Testis (tissue), 3 donors: Measurements from ENCODE around the gene RGS18. TPM values are rescaled to one million over a fixed set of nuclear protein-coding genes. Genes with fewer than 3 reads are reported as not detected.
"Not testable (repeated sequence)": the region's sequence is repeated elsewhere in the genome, so short reads cannot be mapped to it uniquely, and the experiment has no call there.

ENCODE experiments used
- DNase-seq: peaks from one replicate; pipeline ENCODE4 v3.0.0-alpha.2; 2019
- H3K27ac ChIP-seq, 2 donors: fragments of 200-600 bp; sonication (generic); one replicate each; pipeline ENCODE4 v1.5.1; 2019
- H3K27me3 ChIP-seq: fragments of 200-600 bp; sonication (generic); one replicate; pipeline ENCODE4 v1.5.1; 2019
- H3K36me3 ChIP-seq: fragments of 200-600 bp; sonication (generic); one replicate; pipeline ENCODE4 v1.5.1; 2017; ENCODE audit warnings: low read depth; ENCODE audit errors: missing control alignments
- H3K4me1 ChIP-seq: fragments of 200-600 bp; sonication (generic); one replicate; pipeline ENCODE4 v1.5.1; 2019
- H3K4me3 ChIP-seq, 2 donors: fragments of 200-600 bp; sonication (generic); one replicate each; pipeline ENCODE4 v1.5.1; 2017 to 2019
- H3K9me3 ChIP-seq: fragments of 200-600 bp; sonication (generic); one replicate; pipeline ENCODE4 v1.5.1; 2017
- POLR2A ChIP-seq: fragments of 450-650 bp; IDR thresholded peaks from one replicate; pipeline ENCODE4 v1.6.1; 2017; ENCODE audit warnings: antibody characterized with exemption, mild to moderate bottlenecking, moderate library complexity
- WGBS, 2 donors: methylation state at CpG; one replicate each; pipeline ENCODE4 v1.1.5; 2018; 5-methylcytosine and 5-hydroxymethylcytosine counted together
- intact Hi-C: fragments of 100-400 bp; cut with DNase I; formaldehyde crosslinking; loops from one replicate; pipeline ENCODE4 v1.15.1; 2023; ENCODE audit warnings: low total_unique reads
- polyA plus RNA-seq: library from polyadenylated mRNA; stranded (reverse); fragments of 350-450 nt; fragmentation: Illumina TruSeq; extraction: RNeasy Lipid Tissue Mini Kit (QIAGEN cat#74804); gene quantifications from one replicate; pipeline ENCODE4 v1.2.3, GENCODE V29; 2014; ENCODE audit warnings: low read depth, low replicate concordance; ENCODE audit not compliant: insufficient read depth
- total RNA-seq, 2 donors: library from RNA; depleted of rRNA; stranded (reverse); fragments of >200 nt; gene quantifications; one replicate each; pipeline ENCODE4 v1.2.3, GENCODE V29; 2016
- TF ChIP-seq, protein P1 (sequence below), 3 experiments: fragments of 450-650 bp in 2 of 3; fragments of 200-600 bp in 1 of 3; sonication (generic) in 1 of 3; IDR thresholded peaks; one replicate each; pipeline ENCODE4 v1.5.1; 2016 to 2019; ENCODE audit warnings: antibody characterized with exemption in 3 of 3, mild to moderate bottlenecking in 2 of 3, moderate library complexity in 1 of 3

RGS18 gene
- total and polyA plus RNA-seq, 3 donors from 2014 or later, result 0.75 to 1.7 (median 0.79) TPM

GRCh38 chr1:192122668-192123067, 35.6 kb upstream of the RGS18 start:
- Histone ChIP-seq H3K4me1 (no peaks in the 10 kb centered on the region), H3K36me3 (no peaks in the 10 kb centered on the region), H3K27me3 (no peaks in the 10 kb centered on the region), H3K4me3 (no peak overlapping the region), H3K27ac (no peak overlapping the region), H3K9me3 (no peaks in the 10 kb centered on the region)
- TF ChIP-seq, protein P1, sequence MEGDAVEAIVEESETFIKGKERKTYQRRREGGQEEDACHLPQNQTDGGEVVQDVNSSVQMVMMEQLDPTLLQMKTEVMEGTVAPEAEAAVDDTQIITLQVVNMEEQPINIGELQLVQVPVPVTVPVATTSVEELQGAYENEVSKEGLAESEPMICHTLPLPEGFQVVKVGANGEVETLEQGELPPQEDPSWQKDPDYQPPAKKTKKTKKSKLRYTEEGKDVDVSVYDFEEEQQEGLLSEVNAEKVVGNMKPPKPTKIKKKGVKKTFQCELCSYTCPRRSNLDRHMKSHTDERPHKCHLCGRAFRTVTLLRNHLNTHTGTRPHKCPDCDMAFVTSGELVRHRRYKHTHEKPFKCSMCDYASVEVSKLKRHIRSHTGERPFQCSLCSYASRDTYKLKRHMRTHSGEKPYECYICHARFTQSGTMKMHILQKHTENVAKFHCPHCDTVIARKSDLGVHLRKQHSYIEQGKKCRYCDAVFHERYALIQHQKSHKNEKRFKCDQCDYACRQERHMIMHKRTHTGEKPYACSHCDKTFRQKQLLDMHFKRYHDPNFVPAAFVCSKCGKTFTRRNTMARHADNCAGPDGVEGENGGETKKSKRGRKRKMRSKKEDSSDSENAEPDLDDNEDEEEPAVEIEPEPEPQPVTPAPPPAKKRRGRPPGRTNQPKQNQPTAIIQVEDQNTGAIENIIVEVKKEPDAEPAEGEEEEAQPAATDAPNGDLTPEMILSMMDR (IDR thresholded peaks at IDR 0.05), result no peak
- TF ChIP-seq POLR2A, result no peak
- no peak for DNase-seq
- intact Hi-C loops, result no loop called here

DNA sequence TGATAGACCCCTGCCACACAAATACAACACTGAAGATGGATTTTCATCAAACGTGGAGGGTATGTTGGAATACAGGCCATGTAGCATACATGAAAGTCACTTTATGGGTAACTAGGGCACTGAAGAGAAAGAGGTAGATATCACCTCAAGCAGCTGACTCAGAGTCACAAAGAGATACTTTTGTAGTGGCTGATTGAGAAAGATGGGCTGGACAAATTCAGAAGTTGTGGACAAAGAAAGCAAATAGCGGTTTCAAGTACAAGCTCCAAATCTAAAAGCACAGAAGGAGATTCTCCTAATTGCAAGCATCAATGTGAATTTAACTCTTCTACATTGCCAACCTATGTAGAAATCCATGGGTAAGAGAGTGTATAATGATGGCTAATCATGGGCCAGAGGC, 35.0 kb upstream of the RGS18 start:
- no peak for DNase-seq
- no peak overlapping the region for H3K4me3 ChIP-seq
- TF ChIP-seq POLR2A, result no peak
- TF ChIP-seq, protein P1 (IDR thresholded peaks at IDR 0.05), result no peak
- 81 to 87% methylated on average over 2 of the region's 2 CpGs for WGBS, 2 donors
- no peaks in the 10 kb centered on the region for H3K9me3 ChIP-seq
- H3K4me1 ChIP-seq, result no peaks in the 10 kb centered on the region
- H3K36me3 ChIP-seq, result no peaks in the 10 kb centered on the region
- intact Hi-C loops, result no loop called here
- no peaks in the 10 kb centered on the region for H3K27me3 ChIP-seq
- no peak overlapping the region for H3K27ac ChIP-seq

- H3K27ac ChIP-seq, result no peak overlapping the region
- H3K4me1 ChIP-seq, result no peaks in the 10 kb centered on the region
- 79 to 80% methylated on average over 2 of the region's 2 CpGs for WGBS, 2 donors
- intact Hi-C loops, result no loop called here
- no peaks in the 10 kb centered on the region for H3K9me3 ChIP-seq
- H3K36me3 ChIP-seq, result no peaks in the 10 kb centered on the region
- H3K4me3 ChIP-seq, result no peak overlapping the region
- TF ChIP-seq, protein P1 (IDR thresholded peaks at IDR 0.05), result no peak
- no peak for TF ChIP-seq POLR2A
- H3K27me3 ChIP-seq, result no peaks in the 10 kb centered on the region
- no peak for DNase-seq
These were observed 32.1 kb upstream of the RGS18 start for GRCh38 chr1:192126030-192126619.

GRCh38 chr1:192130175-192130574, 28.1 kb upstream of the RGS18 start:
- TF ChIP-seq, protein P1 (IDR thresholded peaks at IDR 0.05), result no peak
- TF ChIP-seq POLR2A, result no peak
- H3K27ac ChIP-seq, result no peak overlapping the region
- H3K9me3 ChIP-seq, result no peaks in the 10 kb centered on the region
- intact Hi-C loops, result no loop called here
- H3K27me3 ChIP-seq, result no peaks in the 10 kb centered on the region
- no peaks in the 10 kb centered on the region for H3K36me3 ChIP-seq
- H3K4me3 ChIP-seq, result no peak overlapping the region
- H3K4me1 ChIP-seq, result no peaks in the 10 kb centered on the region
- 62 to 65% methylated on average over 1 of the region's 1 CpG for WGBS, 2 donors
- DNase-seq, result no peak

GRCh38 chr1:192130865-192131264, 27.4 kb upstream of the RGS18 start:
- H3K4me3 ChIP-seq, H3K27me3 ChIP-seq, H3K27ac ChIP-seq, H3K9me3 ChIP-seq, H3K36me3 ChIP-seq, intact Hi-C loops, DNase-seq, H3K4me1 ChIP-seq: not testable (repeated sequence)
- 91 to 92% methylated on average over 5 of the region's 5 CpGs for WGBS, 2 donors
